Fibroblast of lung (primary cell): Measurements from ENCODE around the gene PSMB1. TPM values are rescaled to one million over a fixed set of nuclear protein-coding genes. Genes with fewer than 3 reads are reported as not detected.
"Not testable (repeated sequence)": the region's sequence is repeated elsewhere in the genome, so short reads cannot be mapped to it uniquely, and the experiment has no call there.

ENCODE experiments used
- DNase-seq, 2 donors: peaks; one replicate each; pipeline versions ENCODE4 v3.0.0 to v3.0.0-alpha.2; 2010; ENCODE audit warnings: low read depth in 2 of 2
- H2AFZ ChIP-seq: 2 replicates; pipeline ENCODE4 v1.5.1; 2012; ENCODE audit warnings: low read length, control low read depth, inconsistent platforms
- H3K27ac ChIP-seq: 2 replicates; pipeline ENCODE4 v1.5.1; 2011; ENCODE audit warnings: low read length, control low read depth; ENCODE audit not compliant: insufficient read depth
- H3K27me3 ChIP-seq: 2 replicates; pipeline ENCODE4 v1.5.1; 2011; ENCODE audit warnings: mild to moderate bottlenecking, low read length; ENCODE audit not compliant: control insufficient read depth, insufficient read depth
- H3K36me3 ChIP-seq: 2 replicates; pipeline ENCODE4 v1.5.1; 2011; ENCODE audit warnings: low read length; ENCODE audit not compliant: control insufficient read depth, insufficient read depth
- H3K4me1 ChIP-seq: 2 replicates; pipeline ENCODE4 v1.5.1; 2011; ENCODE audit warnings: low read length; ENCODE audit not compliant: control insufficient read depth, insufficient read depth; ENCODE audit errors: extremely low read depth
- H3K4me2 ChIP-seq: 2 replicates; pipeline ENCODE4 v1.5.1; 2011; ENCODE audit warnings: low read length, control low read depth; ENCODE audit not compliant: insufficient read depth; ENCODE audit errors: extremely low read depth
- H3K4me3 ChIP-seq, 4 experiments: fragments of 200-600 bp in 1 of 4; sonication (generic) in 1 of 4; replicated peaks in 1 of 4; 2 replicates each; pipeline ENCODE4 v1.5.1; 2011 to 2016; ENCODE audit warnings: low read length in 4 of 4, low read depth in 3 of 4, mild to moderate bottlenecking in 3 of 4, control low read depth in 2 of 4, inconsistent platforms in 1 of 4, mixed read lengths in 1 of 4; ENCODE audit not compliant: insufficient read depth in 1 of 4; ENCODE audit errors: control extremely low read depth in 1 of 4
- H3K79me2 ChIP-seq: 2 replicates; pipeline ENCODE4 v1.5.1; 2012; ENCODE audit warnings: mild to moderate bottlenecking, low read length, inconsistent platforms; ENCODE audit not compliant: control insufficient read depth, insufficient read depth
- H3K9ac ChIP-seq: 2 replicates; pipeline ENCODE4 v1.5.1; 2011; ENCODE audit warnings: mild to moderate bottlenecking, low read length, control low read depth; ENCODE audit not compliant: insufficient read depth
- H3K9me3 ChIP-seq: 2 replicates; pipeline ENCODE4 v1.5.1; 2012; ENCODE audit warnings: low read depth, low read length; ENCODE audit not compliant: control insufficient read depth, insufficient read depth
- H4K20me1 ChIP-seq: 2 replicates; pipeline ENCODE4 v1.5.1; 2011; ENCODE audit warnings: low read length; ENCODE audit not compliant: control insufficient read depth, insufficient read depth; ENCODE audit errors: extremely low read depth
- CTCF ChIP-seq, 2 donors: IDR thresholded peaks in 1 of 2; conservative IDR thresholded peaks in 1 of 2; 1 replicate in 1 of 2; 2 replicates in 1 of 2; pipeline ENCODE4 v1.5.1; 2011 to 2012; ENCODE audit warnings: low read length in 2 of 2, control low read depth in 1 of 2, inconsistent platforms in 1 of 2, low read depth in 1 of 2, mild to moderate bottlenecking in 1 of 2
- EZH2 ChIP-seq: IDR thresholded peaks from 2 replicates; pipeline ENCODE4 v1.5.1; 2012; ENCODE audit warnings: low read length, control low read depth, mild to moderate bottlenecking; ENCODE audit errors: missing control alignments
- polyA plus RNA-seq, 2 donors: library from polyadenylated mRNA; depleted of rRNA in 1 of 2; stranded (reverse) in 1 of 2; unstranded in 1 of 2; fragments of >200 nt; gene quantifications; 2 replicates each; pipeline ENCODE4 v1.2.1, GENCODE V29; 2011 to 2012; ENCODE audit warnings: missing spikeins in 1 of 2
- total RNA-seq: library from RNA; depleted of rRNA; stranded (reverse); fragments of >200 nt; gene quantifications from 2 replicates; pipeline ENCODE4 v1.2.1, GENCODE V29; 2014

Gene PSMB1
- total and polyA plus RNA-seq, 2 donors (not counting 1 experiment from before 2014, with no cell fraction given): 227 to 489 TPM

- TF ChIP-seq EZH2: no peak
- no peak for TF ChIP-seq CTCF (conservative IDR thresholded peaks at IDR 0.05 in 1 of 2, IDR thresholded peaks at IDR 0.05 in 1 of 2; ENCODE audit: low read depth in 1 of 2, low read length in 2 of 2)
- H3K4me2 ChIP-seq: no peak overlapping the region
- H4K20me1 ChIP-seq: no peaks in the 10 kb centered on the region
- H3K9me3 ChIP-seq: no peaks in the 10 kb centered on the region
- DNase-seq: no peak
- no peak overlapping the region for H2AFZ ChIP-seq
- H3K79me2 ChIP-seq: no peaks in the 10 kb centered on the region
- H3K27ac ChIP-seq: no peak overlapping the region
- H3K36me3 ChIP-seq: no peaks in the 10 kb centered on the region
- no peak overlapping the region for H3K9ac ChIP-seq
- no peaks in the 10 kb centered on the region for H3K27me3 ChIP-seq
- H3K4me3 ChIP-seq: no peak overlapping the region
- H3K4me1 ChIP-seq: no peaks in the 10 kb centered on the region
Observed at GRCh38 chr6:170503414-170503761, 49.7 kb downstream of the PSMB1 start.

- not testable (repeated sequence) for H3K9me3 ChIP-seq, H3K4me3 ChIP-seq, H3K36me3 ChIP-seq, H3K9ac ChIP-seq, H3K27ac ChIP-seq, H4K20me1 ChIP-seq, DNase-seq, H3K4me2 ChIP-seq, H3K79me2 ChIP-seq, H2AFZ ChIP-seq, H3K27me3 ChIP-seq, H3K4me1 ChIP-seq
Observed at GRCh38 chr6:170502733-170503413, 50.2 kb downstream of the PSMB1 start.

GRCh38 chr6:170502268-170502667, 50.8 kb downstream of the PSMB1 start:
- not testable (repeated sequence) for H4K20me1 ChIP-seq, H3K27ac ChIP-seq, H3K79me2 ChIP-seq, H3K4me3 ChIP-seq, H3K4me1 ChIP-seq, H3K9ac ChIP-seq, H3K27me3 ChIP-seq, H3K4me2 ChIP-seq, DNase-seq, H3K9me3 ChIP-seq, H3K36me3 ChIP-seq, H2AFZ ChIP-seq

- Histone ChIP-seq H3K4me1 (no peaks in the 10 kb centered on the region), H3K4me2 (no peak overlapping the region), H3K79me2 (no peaks in the 10 kb centered on the region), H3K9me3 (no peaks in the 10 kb centered on the region), H3K9ac (no peak overlapping the region), H3K4me3 (no peak overlapping the region), H2AFZ (no peak overlapping the region), H3K27me3 (no peaks in the 10 kb centered on the region), H3K36me3 (no peaks in the 10 kb centered on the region), H3K27ac (no peak overlapping the region), H4K20me1 (no peaks in the 10 kb centered on the region)
- no peak for DNase-seq
- TF ChIP-seq EZH2 (no peak), CTCF (conservative IDR thresholded peaks at IDR 0.05 in 1 of 2, IDR thresholded peaks at IDR 0.05 in 1 of 2; ENCODE audit: low read depth in 1 of 2, low read length in 2 of 2) (no peak)
Observed at GRCh38 chr6:170500955-170501590, 52.0 kb downstream of the PSMB1 start.
